ENCODE results near the gene COX5A. TPM values are rescaled to one million over a fixed set of nuclear protein-coding genes. Genes with fewer than 3 reads are reported as not detected.
"Not testable (repeated sequence)": the region's sequence is repeated elsewhere in the genome, so short reads cannot be mapped to it uniquely, and the experiment has no call there.

COX5A gene
- total and polyA plus RNA-seq, 10 donors: 83.2 to 247 (median 114) TPM

DNA sequence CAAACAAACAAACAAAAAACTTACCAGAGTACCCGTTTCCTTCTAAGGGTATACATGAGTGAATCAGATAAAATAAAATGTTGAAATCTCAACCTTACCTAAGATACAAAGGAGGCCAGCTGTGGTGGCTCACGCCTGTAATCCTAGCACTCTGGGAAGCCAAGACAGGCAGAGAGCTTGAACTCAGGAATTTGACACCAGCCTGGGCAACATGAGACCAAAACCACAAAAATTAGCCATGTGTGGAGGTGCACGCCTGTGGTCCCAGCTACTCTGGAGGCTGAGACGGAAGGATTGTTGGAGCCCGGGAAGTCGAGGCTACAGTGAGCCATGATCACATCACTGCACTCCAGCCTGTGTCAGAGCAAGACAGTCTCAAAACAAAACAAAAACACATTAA lies 20.2 kb downstream of the COX5A start:
- no peaks in the 10 kb centered on the region for H3K4me1 ChIP-seq
- H3K4me3 ChIP-seq: no peak overlapping the region
- H3K27me3 ChIP-seq (replicated peaks in 1 of 7): no peaks in the 10 kb centered on the region
- no peak for TF ChIP-seq POLR2AphosphoS5 (IDR thresholded peaks at IDR 0.05)
- TF ChIP-seq CTCF (IDR thresholded peaks at IDR 0.05 in 8 of 11, conservative IDR thresholded peaks at IDR 0.05 in 3 of 11): no peak
- no peak for TF ChIP-seq POLR2A (IDR thresholded peaks at IDR 0.05)
- 91 to 96% (median 93%) methylated on average over 6 of the region's 6 CpGs for WGBS, 5 donors
- intact Hi-C loops (cut with DNase I; ENCODE audit: low total_unique reads): no loop called here
- H3K27ac ChIP-seq: no peak overlapping the region
- DNase-seq: peak; percentile 4
- peaks cover 6 to 100% (median 86%) of the 10 kb centered on the region in 6 donors for H3K36me3 ChIP-seq
- H3K9me3 ChIP-seq: no peaks in the 10 kb centered on the region

- H3K4me3 ChIP-seq; intact Hi-C loops (cut with DNase I; ENCODE audit: low total_unique reads); H3K4me1 ChIP-seq; H3K27me3 ChIP-seq (replicated peaks in 1 of 7); H3K9me3 ChIP-seq; H3K27ac ChIP-seq: not testable (repeated sequence)
- peak; percentile 24 for DNase-seq
- peaks cover 0 to 84% (median 57%) of the 10 kb centered on the region in 6 donors for H3K36me3 ChIP-seq
- 93 to 98% (median 96%) methylated on average over 8 of the region's 8 CpGs for WGBS, 5 donors
Observed at GRCh38 chr15:74913799-74914198, 24.1 kb downstream of the COX5A start.

DNA sequence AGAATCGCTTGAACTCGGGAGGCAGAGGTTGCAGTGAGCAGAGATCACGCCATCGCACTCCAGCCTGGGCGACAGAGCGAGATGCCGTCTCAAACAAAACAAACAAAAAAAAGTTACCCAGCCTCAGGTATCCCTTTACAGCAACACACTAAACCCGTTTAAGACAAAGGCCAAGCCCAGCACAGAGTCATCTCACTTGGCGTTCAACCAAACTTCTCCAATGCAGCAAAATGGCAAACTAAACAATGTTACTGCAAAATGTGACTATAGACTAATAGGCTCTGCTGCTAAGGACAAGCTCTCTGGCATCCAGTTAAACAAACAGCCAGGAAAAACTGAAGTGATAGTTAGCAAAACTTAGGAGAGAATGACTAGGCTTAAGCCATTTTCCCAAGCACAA lies 24.8 kb downstream of the COX5A start:
- TF ChIP-seq POLR2AphosphoS5 (IDR thresholded peaks at IDR 0.05) (no peak), POLR2A (IDR thresholded peaks at IDR 0.05) (no peak), CTCF (IDR thresholded peaks at IDR 0.05 in 8 of 11, conservative IDR thresholded peaks at IDR 0.05 in 3 of 11) (no peak)
- Histone ChIP-seq H3K36me3 (peaks cover 0 to 76% (median 49%) of the 10 kb centered on the region in 6 donors), H3K27ac (no peak overlapping the region), H3K27me3 (replicated peaks in 1 of 7) (no peaks in the 10 kb centered on the region), H3K9me3 (no peaks in the 10 kb centered on the region), H3K4me1 (no peaks in the 10 kb centered on the region), H3K4me3 (no peak overlapping the region)
- 91 to 96% (median 92%) methylated on average over 9 of the region's 9 CpGs for WGBS, 5 donors
- DNase-seq: no peak
- intact Hi-C loops (cut with DNase I; ENCODE audit: low total_unique reads): no loop called here

- no peaks in the 10 kb centered on the region for H3K27me3 ChIP-seq (replicated peaks in 1 of 7)
- no peak overlapping the region for H3K4me3 ChIP-seq
- no peak overlapping the region for H3K27ac ChIP-seq
- H3K36me3 ChIP-seq: peaks cover 0 to 48% (median 26%) of the 10 kb centered on the region in 6 donors
- intact Hi-C loops (cut with DNase I; ENCODE audit: low total_unique reads): no loop called here
- TF ChIP-seq POLR2A (IDR thresholded peaks at IDR 0.05) (no peak), POLR2AphosphoS5 (IDR thresholded peaks at IDR 0.05) (no peak), CTCF (IDR thresholded peaks at IDR 0.05 in 8 of 11, conservative IDR thresholded peaks at IDR 0.05 in 3 of 11) (no peak)
- peaks cover 16 to 36% (median 32%) of the 10 kb centered on the region in 6 donors for H3K4me1 ChIP-seq
- no peaks in the 10 kb centered on the region for H3K9me3 ChIP-seq
- WGBS, 5 donors: 93 to 100% (median 96%) methylated on average over 4 of the region's 4 CpGs
- DNase-seq: peak; percentile 52
Observed at GRCh38 chr15:74908635-74909034, 29.2 kb downstream of the COX5A start.

Data from spleen (tissue), 11 donors.